TTC549 (cell line): ENCODE measurements around the gene GABRB1.

Experiments used
- FAIRE-seq: peaks from 2 replicates; lab custom pipeline; 2012; peaks lifted over from hg19 to GRCh38; lab: Jason Lieb, UNC

GABRB1 gene

DNA sequence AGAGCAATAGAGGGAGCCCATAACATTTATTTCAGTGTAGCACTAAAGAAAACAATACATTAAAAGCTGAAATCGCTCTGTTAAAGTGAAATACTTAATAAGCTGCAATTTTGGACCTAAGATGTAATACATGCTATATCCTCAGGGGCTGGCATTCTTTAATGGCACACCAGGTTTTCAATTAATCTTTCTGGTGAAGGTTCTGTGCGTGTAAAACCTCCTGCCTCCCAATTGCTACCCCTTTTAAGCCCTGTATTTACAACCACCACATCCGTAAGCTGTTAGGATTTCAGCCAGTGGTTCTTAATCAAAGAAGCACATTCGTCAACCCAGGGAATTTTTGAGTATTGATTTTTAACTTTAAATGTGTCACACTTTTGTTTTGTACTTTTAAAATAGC lies 439.7 kb downstream of the GABRB1 start:
- no peak for FAIRE-seq

DNA sequence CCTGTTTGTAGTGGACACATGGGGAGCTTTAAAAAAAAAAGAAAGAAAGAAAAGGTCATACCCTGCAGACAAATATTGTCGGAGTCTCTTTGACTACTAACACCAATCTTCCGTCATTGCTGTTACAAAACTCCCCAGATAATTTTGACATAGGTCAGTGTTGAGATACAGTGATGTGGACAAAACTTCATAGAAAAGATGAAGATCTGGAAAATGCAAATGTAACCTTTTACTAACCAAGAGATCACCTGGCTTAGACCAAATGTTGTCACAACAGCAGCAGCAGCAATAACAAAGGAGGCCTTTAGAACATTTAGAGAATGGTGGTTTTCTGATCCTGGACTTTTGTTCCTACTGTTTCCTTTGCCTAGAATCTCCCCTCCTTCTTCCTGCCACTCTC lies 440.2 kb downstream of the GABRB1 start:
- no peak for FAIRE-seq

- no peak for FAIRE-seq
These were observed 441.9 kb downstream of the GABRB1 start for GRCh38 chr4:47473141-47473750.

DNA sequence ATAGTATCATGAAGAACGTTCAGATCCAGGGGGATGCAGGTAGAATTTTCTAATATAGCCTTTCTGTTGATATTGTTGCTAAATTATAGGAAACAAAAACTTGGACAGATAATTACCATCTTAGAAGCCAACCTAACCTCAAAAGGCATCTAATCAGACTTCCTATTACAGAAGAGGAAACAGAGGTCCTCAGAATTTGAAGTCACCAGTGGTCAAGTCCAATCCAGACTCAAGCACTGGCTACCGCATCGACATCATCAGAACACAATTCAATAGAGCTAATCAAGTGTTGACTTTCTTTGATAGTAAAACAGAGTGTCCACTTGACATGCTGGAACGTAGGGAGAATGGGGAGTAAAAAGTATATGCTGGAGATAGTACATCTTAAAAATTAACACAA lies 443.4 kb downstream of the GABRB1 start:
- no peak for FAIRE-seq

DNA sequence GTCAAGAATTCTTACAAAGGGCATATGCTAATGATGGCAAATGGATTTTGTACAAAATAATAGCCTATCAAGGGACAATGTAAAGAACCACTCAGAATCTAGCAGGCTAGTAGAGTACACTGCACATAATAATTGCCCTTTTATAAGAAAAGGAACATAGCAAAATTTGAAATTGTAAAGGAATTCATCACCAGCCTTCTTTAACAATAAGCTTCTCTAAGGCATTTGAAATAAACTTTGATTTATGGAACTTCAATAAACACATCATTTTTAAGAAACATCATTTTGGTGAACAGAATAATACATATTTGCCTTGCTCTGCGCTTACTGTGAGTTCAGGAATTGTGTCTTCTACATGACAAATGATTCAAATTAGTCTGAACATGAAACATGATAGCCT lies 444.0 kb downstream of the GABRB1 start:
- no peak for FAIRE-seq
